Pericardium fibroblast (primary cell): ENCODE data around the gene PYGB. TPM values are rescaled to one million over a fixed set of nuclear protein-coding genes. Genes with fewer than 3 reads are reported as not detected.

Source experiments
- total RNA-seq: library from RNA; depleted of rRNA; stranded (reverse); fragments of >200 nt; gene quantifications from 2 replicates; pipeline ENCODE4 v1.2.3, GENCODE V29; 2015

The PYGB gene
- 149 and 153 TPM in 2 replicates for total RNA-seq

GRCh38 chr20:25247956-25248785, at the start of gene PYGB:
Gene PYGB, plus strand, starts transcription at chr20:25248085. Its CDS starts 94 bp downstream, at chr20:25248179.

Other genes with a start within 250 kb of the PYGB start
- 19.2 and 34.0 TPM in 2 replicates for gene ACSS1, start 189.9 kb upstream of the PYGB start, total RNA-seq
- not detected in 2 replicates for gene VSX1, start 165.9 kb upstream of the PYGB start, total RNA-seq
- 40.7 and 50.8 TPM in 2 replicates for gene ENTPD6, start 52.4 kb upstream of the PYGB start, total RNA-seq
- gene ABHD12, start 142.8 kb downstream of the PYGB start, total RNA-seq = 18.2 and 40.5 TPM in 2 replicates
- gene GINS1, start 159.6 kb downstream of the PYGB start, total RNA-seq = 1.4 and 2.3 TPM in 2 replicates